GM18907 (cell line): Measurements from ENCODE around the gene HOXC10.

Experiments
- ATAC-seq: cut with Tn5 transposase; IDR thresholded peaks from one replicate; pipeline ENCODE4 v1.9.1; 2021; ENCODE audit warnings: mild to moderate bottlenecking, moderate library complexity; ENCODE audit not compliant: unreplicated experiment

The HOXC10 gene

DNA sequence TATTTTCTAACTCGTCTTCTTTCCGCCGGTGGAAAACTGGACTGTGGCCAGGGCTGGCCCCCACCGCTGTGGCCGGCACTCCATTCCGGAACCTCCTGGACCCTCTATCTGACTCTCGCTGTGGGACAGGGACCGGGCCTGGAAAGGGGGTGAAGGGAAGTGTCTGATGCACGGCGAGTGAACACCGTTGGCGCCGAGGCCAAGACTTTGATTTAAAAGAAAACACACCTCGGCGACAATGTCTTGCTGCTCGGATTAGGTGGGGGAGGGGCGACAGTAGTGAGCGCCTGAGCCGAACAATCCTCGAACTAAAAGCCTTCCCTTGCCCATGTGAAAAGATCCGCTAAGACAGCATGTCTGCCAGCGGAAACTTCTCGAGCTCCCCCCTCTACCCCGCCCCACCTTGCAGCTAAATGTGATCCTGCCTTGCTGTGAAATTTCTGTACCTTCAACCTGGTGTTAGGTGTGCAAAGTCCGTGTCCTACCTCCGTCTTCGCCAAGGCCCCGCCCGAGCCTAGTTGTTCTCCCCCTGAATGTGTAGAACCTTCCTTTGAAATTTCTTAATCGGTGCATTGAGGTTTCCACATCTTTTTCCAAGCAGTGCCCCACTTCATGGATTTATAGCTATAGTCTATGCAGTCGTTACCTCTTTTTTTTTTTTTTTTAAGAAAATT, 9.3 kb upstream of the HOXC10 start:
- no peak for ATAC-seq

DNA sequence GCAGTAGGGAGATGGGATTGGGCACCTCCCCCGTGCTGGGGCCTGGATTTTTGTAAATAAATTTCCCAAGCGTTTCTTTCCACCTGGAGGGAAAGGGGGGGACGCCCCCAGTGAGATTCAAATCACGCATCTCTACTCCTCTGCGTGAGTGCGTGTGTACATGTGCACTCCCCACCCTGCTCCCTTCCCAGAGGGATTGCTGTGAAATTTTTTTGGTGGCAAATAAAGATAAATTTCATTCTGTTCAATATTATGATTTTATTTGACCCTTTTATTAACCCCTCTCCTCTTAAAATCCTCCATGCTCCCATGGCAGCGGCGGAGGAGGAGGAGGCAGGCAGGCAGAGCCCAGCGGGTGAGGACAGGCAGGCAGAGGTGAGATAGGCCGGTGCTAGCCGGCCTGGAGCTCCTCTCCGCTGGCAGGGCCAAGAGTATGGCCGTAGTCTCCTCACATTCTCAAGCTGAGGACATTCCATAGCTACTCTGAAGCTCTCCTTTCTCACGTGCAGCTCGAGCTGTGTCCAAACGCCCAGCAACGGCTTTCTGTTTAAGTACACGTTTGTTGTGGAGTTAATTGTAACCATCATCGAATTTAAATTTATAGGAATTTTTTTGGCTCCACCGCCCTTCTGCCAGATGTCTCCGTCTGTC, 8.6 kb upstream of the HOXC10 start:
- no peak for ATAC-seq

DNA sequence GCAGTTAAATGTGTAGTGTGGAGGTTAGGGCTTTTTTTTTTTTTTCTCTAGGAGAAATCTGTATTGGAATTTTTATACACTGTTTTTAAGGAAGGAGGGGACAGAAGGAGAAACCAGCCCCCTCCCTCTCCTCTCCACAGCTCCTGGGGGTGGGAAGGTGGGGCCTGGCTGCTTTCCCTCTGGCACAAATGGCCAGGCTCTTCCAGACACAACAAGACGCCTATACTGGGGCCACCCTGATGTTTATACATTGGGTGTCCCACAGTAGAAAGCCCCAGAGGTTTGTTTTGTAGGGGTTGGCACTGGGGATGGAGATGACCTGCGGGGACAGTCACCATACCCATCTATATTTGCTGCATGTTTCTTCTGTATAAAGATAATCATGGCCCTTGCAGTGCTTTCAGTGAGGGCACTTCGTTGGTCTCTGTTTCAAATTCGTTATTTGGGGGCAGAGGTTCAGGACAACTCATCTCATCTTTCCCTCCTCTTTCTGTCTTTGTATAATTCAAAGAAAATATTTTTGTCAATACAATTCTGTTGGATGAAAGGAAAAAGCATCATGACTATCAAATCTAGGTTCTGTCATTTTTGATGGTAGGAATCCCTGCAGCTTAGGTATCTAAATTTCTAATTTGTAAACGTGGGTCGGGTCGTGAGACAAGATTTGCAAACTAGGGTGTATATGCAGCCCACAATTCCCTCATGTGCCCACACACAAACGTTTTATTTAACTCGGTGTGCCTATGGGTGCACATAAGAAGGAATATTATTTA, 7.9 kb upstream of the HOXC10 start:
- ATAC-seq: no peak

DNA sequence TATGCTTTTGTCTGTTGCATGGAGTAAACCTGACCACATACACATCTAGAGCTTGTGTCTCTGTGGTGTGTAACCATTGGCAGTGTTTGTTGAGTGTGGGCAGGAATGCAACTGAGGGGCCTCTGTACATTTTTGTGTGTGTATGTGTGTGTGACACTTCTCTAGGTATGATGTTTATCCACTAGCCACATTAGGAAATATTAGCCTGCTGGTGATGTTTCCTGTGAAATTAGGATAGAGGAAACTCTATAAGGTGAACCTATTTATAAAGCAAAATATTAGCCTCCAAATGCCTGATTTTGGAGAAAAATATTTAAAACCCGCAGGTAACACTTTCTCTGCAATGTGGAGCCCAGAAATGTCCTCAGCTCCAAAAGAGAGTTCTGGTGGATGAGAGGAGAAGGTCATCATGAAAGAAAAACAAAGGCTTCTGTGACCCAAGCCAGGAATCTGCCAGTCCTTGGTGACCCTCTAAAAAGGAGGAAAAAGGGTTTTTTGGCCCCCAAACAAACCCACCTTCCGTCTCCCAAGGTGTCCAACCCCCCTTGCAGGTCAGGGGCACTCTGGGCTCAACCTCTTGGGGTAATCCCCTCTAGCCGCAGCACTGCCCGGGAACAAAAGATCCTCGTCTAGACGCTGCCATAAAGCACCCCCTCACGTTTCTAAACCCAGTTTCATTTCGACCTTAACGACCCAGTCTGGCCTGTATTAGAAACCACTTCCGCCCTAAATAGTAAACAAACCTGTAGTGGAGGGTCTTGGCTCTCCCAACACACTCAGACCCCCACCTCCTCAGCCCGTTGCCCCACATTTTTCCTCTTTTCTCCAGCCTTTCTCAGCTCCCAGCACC, 7.1 kb upstream of the HOXC10 start:
- ATAC-seq: no peak

DNA sequence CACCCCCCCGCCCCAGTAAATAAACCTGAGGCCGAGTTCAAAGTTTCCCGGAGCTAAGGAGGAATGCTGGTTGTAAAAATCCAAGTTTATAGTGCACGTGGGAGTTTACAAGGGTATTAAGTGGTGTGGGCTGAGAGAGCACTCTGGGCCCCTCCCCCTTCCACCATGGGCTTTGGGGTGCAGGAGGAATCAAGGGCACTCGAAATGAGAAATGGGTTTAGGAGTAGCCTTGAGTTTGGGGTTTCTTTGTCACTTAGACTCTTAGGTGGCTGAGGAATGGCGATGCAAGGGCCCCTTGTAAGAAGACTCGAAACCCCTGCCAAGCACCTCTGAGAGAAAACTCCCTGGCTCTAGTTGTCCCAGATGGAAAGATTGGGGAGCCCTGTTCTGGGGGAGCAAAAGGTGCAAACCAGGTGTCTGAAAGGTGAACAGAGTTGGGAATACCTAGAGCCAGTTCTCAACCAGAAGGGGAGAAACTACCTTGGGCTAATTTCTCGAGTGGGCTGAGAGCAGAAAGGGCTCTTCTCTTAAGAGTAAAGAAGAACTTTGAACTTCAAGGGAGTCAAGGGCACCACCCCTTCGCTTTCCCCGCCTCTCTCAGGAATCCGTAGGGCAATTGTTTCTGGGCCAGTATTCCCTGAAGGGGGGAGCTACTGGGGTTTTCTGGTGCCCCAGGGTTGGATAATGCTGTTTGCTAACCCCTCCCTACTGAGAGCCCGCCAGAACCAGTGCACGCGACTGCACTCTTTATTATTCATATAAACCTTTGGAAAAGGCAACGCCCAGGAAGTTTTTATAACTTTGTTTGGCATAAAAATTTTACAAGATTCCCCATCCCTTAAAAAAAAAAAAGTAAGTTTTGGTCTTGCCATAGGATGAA, 6.2 kb upstream of the HOXC10 start:
- ATAC-seq: no peak

DNA sequence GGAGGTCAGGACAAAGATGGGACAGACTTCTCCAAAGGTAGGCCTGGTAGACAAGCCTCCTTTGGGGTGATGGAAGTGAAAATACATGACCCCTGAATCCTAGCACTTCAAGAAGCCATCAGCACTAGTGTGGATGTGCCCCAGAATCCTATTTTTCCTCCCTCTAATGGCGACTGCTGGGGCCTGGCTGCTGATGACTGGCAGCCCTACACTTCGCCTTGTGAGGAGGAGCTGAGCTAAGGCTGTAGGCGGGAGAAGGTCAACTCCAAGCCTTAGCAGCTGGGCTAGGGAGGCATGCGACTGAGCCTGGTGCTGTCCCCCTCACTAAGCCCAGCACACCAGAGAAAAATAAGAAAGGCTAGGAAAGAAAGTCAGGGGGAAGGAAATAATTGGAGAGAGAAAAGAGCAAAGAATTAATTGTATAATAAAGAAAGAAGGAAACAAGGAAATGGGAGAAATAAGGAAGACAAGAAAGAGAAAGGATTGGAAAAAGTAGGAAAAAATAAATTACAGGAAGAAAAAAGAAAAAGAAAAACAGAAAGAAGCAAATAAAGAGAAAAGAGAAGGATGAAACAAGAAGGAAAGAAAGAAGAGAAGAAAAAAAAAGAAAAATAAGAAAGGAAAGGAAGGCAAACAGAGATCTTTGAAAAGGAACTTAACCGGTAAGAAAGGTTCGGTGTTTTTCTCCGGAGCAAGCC, 4.7 kb upstream of the HOXC10 start:
- ATAC-seq: no peak

DNA sequence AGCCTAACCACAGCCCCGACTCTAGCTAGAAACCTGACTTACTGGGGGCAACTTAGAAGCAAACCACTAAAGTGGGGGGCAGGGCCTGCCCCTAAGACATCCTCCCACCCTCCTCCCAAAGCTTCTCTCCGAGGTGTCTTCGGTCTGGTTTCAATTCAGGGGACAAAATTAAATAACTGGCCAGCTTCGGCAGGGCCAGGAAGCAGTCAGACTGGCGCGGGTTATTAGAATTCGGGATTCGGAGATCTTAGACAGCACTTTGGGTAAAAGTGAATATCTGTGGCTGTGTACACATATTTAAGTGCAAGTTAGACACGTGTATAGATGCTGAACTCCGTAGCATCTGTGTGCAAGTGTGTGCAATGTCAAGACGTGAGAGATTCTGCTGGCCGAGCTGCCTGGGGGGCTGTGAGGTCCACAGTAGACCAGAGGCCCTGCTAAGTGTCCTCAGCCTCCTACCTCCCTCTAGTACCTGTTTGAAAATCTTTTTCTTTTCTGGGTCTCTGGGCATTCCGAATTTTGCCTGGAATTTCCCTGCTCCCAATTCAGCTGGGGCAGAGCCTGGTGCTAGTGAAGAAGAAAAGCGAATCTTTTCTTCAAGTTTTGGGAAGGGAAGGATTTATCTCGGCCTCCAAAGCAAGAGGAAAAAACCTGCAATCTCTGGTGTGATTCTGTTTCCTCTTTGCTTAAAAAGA, 4.0 kb upstream of the HOXC10 start:
- ATAC-seq: no peak

DNA sequence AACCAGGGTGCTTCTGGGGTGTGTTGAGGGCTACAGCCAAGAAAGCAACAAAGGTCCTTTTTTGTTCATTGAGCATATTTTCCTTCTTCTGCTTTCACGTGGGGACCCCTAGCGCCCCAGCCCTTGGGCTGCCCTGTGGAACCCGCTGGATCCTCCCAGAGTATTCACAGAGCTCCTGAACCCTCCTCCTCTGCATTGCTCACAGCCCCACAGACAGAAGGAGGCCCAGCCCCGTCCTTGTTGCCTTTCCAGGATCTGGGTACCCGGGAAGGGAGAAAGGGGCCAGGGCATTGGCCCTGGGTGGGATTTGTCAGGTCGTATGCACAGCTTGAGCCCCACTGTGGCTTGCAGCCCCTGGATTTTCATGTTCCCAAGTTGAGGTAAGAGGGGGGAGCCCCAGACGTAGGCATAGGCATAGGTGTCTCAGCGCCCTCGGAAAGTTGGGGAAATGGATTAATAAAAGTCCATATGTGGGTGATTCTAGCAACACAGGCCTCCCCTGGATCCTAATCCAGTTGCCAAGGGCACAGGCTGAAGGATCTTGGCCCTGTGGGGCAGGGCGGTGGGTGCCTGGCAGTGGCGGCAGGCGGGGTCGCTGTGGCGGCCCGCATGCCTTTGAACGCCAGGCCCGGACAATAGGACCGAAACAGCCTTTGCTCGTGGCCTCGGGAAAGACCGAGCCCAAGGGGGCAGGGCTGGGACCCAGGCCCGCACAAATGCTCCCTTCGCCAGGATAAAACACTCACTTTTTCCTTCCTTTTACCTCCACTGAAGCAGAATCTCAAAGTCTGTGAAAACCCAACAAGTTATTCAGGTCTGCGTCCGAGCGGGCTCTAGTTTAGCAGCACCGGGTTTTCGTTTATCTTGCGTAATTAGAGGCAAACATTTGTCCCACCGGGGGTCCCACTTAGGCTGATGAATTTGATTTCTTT, 3.0 kb upstream of the HOXC10 start:
- no peak for ATAC-seq

DNA sequence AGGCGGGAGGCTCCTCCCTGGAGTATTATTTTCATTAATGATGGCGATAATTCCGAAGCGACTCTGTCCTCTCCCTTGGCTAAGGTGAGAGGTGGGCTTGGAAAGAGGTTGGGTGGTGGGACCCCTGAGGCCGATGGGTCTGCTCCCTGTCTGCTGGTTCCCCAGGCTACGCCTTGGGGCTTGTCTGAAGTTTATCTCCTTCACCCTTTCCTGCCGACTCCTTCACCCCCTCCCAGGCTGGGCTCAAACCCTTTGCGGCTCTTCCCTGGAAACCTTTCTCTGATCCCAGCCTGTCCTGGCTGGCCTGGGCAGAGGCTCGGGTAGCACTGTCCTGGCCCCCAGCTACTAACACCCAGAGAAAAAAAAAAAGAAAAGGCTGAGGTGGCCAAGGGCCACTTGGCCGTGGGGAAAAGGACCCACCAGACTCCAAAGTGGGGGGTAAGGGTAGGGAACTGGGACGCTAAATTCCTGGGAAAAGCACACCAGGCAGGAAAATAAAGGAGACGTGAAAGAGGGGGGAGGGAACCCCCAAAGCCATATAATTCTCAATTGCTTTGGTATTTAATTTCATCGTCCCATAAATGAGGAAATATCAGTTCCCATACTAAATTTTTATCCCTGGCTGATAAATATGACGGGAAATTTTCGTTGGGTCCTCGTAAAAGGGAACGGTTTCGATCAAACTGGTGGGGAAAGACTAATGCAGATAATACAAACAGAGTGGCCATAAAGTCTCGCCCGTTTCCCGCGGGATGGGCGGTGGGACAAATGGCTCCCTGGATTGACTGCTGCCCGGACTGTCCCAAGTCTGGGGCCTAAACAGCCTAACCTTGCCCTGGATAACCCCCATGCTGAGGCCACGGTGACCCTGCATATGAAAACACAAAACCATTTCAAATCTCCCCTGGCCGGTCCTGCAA, 2.0 kb upstream of the HOXC10 start:
- no peak for ATAC-seq

DNA sequence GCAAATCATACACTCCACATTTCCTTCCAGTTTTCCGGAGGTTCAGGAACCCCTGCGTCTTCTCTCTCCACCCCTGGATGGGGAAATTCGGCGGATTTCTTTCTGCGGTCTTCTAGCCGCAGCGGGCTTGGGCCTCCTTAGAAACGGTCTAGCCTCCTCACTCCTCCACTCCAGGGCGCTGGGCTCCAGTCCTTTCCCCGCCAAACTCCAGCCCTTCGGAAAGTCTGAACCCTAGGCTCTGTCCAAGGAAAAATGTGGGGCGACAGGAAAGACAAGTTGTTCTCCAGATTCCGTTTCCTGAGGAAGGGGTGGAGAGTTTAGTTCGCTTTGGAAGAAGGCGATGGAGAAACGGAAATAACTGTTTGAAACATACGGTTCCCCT, 1.4 kb upstream of the HOXC10 start:
- no peak for ATAC-seq

DNA sequence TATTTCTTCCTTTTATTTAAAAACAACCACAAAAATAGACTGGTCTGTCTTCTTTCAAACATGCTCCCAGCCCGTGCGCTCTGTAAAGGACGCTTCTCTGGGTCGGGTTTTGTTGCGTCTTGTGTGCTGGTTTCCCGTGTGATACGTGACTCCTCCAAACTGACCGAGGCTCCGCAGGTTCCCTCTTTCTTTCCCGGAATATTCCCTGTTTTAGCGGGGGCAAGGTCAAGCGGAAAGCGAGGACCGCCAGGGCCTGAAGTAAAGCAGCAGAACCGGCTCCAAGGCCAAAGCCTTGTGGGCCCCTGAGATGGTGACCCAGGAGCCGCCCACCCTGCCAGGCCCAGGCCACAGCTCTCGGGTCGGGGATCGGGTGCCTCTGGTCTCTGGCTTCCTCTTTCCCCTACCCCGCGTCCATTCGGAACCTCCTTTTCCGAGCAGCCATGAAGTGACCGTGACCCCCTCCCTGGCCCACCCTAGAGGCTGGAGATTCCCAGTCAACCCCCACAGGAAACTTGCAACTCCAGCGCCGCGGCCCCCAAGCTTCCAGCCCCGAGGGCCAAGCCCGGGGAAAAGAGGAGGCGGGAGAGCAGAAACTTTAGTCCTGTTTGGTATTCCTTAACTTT, 885 bp upstream of the HOXC10 start:
- no peak for ATAC-seq

DNA sequence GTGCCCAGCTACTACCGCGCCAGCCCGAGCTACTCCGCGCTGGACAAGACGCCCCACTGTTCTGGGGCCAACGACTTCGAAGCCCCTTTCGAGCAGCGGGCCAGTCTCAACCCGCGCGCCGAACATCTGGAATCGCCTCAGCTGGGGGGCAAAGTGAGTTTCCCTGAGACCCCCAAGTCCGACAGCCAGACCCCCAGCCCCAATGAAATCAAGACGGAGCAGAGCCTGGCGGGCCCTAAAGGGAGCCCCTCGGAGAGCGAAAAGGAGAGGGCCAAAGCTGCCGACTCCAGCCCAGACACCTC, 697 bp downstream of the HOXC10 start:
- no peak for ATAC-seq

DNA sequence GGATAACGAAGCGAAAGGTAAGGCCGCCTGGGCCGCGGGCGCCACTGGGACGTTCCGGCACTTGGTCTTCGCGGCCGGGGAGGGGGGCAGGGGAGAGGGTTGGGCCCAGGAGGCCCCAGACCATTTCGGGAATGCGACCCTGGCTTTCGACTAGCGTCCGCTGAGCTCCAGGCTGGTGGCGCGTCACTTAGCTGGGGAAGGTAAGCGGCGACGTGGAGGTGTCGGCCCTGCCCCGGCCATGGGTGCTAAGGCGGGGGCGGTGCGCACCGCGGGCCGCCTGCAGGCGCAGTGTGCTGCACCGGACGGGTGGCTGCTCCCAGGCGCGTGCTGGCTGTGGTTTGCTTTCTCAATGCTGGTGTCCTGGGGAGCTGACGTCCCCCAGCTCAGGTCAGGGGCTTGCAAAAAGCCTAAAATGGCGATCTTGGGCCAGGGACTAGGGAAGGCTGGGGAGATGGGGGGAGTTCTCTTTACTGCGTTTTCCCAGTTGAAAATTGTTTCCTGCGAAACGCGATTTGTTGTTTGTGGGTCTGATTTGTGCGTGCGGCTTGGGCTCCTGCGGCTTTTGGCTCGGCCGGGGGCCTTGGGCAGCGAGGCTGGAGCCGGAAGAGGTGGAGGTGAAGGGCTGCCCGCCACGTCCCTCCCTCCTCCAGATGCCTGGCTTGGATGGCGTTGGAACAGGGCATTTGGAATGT, 1.2 kb downstream of the HOXC10 start:
- ATAC-seq: no peak

DNA sequence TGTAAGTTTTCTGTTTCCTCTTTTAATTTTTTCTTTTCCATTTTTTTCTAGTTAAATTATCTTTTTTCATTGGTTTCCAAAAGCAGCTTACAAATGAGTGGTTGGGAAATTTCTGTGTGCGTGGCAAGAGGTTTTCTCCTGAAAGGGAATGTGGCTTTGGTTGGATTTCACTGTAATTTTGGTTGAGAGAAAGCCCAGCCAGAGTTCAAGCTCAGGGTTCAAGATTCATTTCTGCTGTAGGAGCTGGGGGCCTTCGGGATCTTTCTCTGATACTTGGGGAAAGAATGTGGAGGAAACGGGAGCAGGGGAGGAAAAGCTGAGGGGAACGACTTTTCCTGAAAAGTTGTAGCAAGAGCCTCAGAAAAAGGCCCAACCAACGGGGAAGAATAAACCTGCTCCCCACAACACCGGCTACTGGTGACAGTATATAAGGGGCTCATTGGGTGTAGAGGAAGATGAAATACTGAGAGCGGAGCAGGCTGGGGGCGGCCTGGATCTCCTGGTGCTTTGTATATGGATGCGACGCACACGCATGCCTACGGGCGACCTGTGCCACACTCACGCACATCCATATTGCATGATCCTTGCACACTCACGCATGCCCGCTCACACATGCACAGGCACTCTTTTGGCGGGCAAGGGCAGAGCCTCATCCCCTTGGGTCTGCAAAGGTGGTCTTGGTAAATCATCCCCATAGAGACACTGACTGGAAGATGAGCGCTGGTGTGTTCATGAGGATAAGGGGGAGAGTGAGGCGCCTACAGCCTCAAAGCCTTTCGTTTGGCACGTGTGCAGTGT, 1.9 kb downstream of the HOXC10 start:
- no peak for ATAC-seq

DNA sequence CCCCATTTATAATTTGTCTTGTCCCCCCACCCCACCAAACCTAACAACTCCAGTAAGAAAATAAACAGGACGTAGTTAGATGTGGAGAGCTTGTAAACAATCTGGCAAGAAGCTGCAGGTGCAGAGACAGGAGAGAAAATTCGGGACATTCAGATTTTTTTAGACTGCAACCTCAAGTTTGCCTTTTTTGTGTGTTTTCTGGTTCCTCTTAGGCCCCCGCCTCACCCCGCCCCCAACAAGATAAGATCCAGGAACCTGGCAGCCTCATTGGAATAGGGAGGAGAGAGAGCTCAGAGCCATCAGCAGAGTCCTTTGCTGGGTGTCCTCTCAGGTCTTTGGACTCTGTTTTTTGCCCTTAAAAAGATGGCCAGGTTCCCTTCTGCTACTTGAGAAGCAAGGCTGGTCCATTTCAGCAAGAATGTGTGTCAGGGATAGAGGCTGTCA, 2.9 kb downstream of the HOXC10 start:
- no peak for ATAC-seq
